ENCODE measurements around the gene TDP1.

TDP1 gene

DNA sequence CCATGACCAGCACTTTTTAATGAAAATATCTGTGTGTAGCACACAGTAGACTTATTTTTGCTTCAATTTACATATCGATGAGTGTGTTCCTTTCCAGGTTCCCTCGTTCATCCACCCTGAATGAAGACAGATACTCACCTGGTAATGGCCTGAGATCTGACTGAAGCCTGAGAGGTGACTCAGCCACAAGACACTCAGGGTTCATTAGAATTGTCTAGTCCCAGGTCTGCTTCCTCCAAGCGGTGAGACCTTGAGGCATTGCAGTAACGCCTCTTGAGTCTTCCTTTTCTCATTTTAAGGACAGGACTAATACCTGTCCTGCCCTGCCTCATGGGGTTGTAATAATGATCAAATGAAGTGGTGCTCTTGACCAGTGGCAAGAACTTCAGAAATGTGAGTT lies 94.5 kb downstream of the TDP1 start:
- DNase-seq: no peak

DNA sequence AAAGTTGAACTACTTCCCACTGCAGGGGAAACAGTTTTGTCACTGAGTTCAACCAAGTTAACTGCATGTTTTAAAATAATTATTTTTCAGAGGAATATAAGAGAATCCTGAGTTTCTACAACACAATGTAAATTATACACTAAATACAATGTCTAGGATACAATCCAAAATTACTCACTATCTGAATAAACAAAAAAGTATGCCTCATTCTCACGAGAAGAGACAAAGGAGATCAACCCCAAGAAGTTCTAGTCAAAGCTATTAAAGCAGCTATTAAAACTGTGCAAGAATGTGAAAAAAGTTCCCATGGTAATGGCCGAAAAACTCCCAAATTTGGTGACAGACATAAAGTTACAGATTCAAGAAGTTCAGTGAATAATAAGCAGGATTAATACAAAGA lies 97.3 kb downstream of the TDP1 start:
- no peak for DNase-seq
- Histone ChIP-seq H3K27me3 (peaks cover 0 to 28% of the 10 kb centered on the region in 2 donors), H3K36me3 (no peaks in the 10 kb centered on the region), H3K4me1 (no peaks in the 10 kb centered on the region), H3K27ac (no peak overlapping the region), H3K9me3 (no peaks in the 10 kb centered on the region), H3K4me3 (no peak overlapping the region)
- intact Hi-C loops (cut with DNase I; ENCODE audit: low total_unique reads): no loop called here
- TF ChIP-seq, protein P1, sequence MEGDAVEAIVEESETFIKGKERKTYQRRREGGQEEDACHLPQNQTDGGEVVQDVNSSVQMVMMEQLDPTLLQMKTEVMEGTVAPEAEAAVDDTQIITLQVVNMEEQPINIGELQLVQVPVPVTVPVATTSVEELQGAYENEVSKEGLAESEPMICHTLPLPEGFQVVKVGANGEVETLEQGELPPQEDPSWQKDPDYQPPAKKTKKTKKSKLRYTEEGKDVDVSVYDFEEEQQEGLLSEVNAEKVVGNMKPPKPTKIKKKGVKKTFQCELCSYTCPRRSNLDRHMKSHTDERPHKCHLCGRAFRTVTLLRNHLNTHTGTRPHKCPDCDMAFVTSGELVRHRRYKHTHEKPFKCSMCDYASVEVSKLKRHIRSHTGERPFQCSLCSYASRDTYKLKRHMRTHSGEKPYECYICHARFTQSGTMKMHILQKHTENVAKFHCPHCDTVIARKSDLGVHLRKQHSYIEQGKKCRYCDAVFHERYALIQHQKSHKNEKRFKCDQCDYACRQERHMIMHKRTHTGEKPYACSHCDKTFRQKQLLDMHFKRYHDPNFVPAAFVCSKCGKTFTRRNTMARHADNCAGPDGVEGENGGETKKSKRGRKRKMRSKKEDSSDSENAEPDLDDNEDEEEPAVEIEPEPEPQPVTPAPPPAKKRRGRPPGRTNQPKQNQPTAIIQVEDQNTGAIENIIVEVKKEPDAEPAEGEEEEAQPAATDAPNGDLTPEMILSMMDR (IDR thresholded peaks at IDR 0.05): no peak

More for the DNA sequence above, 94.5 kb downstream of the TDP1 start:
- Histone ChIP-seq H3K36me3 (no peaks in the 10 kb centered on the region), H3K27me3 (peaks cover 0 to 21% of the 10 kb centered on the region in 2 donors), H3K4me1 (no peaks in the 10 kb centered on the region), H3K4me3 (no peak overlapping the region), H3K27ac (no peak overlapping the region), H3K9me3 (no peaks in the 10 kb centered on the region)
- intact Hi-C loops (cut with DNase I; ENCODE audit: low total_unique reads): no loop called here
- TF ChIP-seq, protein P1 (IDR thresholded peaks at IDR 0.05): no peak

DNA sequence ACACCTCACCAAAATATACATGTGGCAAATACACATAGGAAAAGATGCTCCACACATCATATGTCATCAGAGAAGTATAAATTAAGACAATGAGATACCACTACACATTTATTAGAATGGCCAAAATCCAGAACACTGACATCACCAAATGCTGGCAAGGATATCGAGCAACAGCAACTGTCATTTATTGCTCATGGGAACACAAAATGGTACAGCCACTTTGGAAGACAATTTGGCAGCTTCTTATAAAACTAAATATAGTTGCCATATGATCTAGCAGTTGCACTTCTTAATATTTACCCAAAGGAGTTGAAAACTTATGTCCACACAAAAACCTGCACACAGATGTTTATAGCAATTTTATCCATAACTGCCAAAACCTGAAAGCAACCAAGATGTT lies 99.1 kb downstream of the TDP1 start:
- no peaks in the 10 kb centered on the region for H3K9me3 ChIP-seq
- TF ChIP-seq, protein P1 (IDR thresholded peaks at IDR 0.05): no peak
- no peak for DNase-seq
- H3K27ac ChIP-seq: no peak overlapping the region
- no peak overlapping the region for H3K4me3 ChIP-seq
- H3K27me3 ChIP-seq: peaks cover 0 to 37% of the 10 kb centered on the region in 2 donors
- no peaks in the 10 kb centered on the region for H3K36me3 ChIP-seq
- H3K4me1 ChIP-seq: no peaks in the 10 kb centered on the region
- intact Hi-C loops (cut with DNase I; ENCODE audit: low total_unique reads): no loop called here

DNA sequence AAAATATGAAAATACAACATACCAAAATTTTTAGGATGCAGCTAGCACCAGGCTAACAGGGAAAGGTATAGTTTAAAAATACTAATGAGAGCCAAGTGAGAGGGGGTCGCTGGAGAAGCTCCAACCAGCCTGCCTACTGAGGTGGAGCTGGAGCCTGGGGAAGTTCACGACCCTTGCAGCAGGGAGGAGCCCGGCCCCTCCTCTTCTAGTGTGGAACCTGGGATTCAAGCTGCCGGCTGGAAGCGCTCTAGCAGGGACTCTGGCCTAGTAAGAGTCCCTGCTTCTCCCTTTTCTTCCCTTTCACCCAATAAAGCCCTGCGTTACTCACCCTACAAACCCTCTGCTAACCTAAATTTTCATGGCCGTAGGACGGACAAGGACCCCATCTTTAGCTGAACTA lies 101.1 kb downstream of the TDP1 start:
- no peak for DNase-seq
- peaks cover 0 to 19% (median 19%) of the 10 kb centered on the region in 4 donors for H3K4me1 ChIP-seq
- H3K36me3 ChIP-seq: no peaks in the 10 kb centered on the region
- no peak overlapping the region for H3K4me3 ChIP-seq
- TF ChIP-seq, protein P1 (IDR thresholded peaks at IDR 0.05): no peak
- intact Hi-C loops (cut with DNase I; ENCODE audit: low total_unique reads): loop anchor here (2.0 kb wide), 1 partner anchor 26 kb away; no protein-coding TSS in a partner anchor
- H3K9me3 ChIP-seq: no peaks in the 10 kb centered on the region
- peaks cover 0 to 43% of the 10 kb centered on the region in 2 donors for H3K27me3 ChIP-seq
- no peak overlapping the region for H3K27ac ChIP-seq

DNA sequence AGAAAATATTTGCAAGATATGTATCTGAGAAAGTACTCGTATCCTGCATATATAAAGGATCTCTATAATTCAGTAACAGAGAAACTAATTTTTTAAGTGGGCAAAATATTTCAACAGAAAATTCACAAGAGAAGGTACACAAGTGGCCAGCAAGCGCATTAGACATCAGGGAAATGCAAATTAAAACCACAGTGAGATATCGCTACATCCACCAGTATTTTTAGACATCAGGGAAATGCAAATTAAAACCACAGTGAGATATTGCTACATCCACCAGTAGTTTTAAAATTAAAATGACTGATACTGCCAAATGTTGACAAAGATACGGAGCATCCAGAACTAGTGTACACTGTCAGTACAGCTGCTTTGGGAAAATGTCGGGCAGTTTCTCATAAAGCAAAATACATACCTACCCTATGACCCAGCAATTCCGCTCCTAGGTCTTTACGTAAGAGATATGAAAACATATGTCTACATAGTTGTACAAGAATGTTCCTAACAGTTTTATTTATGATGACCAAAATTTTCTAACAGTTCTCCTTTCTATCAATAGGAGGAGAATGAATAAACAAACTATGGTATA lies 103.2 kb downstream of the TDP1 start:
- peaks cover 0 to 60% of the 10 kb centered on the region in 2 donors for H3K27me3 ChIP-seq
- intact Hi-C loops (cut with DNase I; ENCODE audit: low total_unique reads): no loop called here

More for the DNA sequence above, 103.2 kb downstream of the TDP1 start:
- H3K4me3 ChIP-seq: no peak overlapping the region
- no peaks in the 10 kb centered on the region for H3K9me3 ChIP-seq
- TF ChIP-seq, protein P1 (IDR thresholded peaks at IDR 0.05): no peak
- H3K27ac ChIP-seq: no peak overlapping the region
- no peaks in the 10 kb centered on the region for H3K36me3 ChIP-seq
- peaks cover 0 to 29% (median 26%) of the 10 kb centered on the region in 4 donors for H3K4me1 ChIP-seq
- no peak for DNase-seq
